GM23338 (cell line): ENCODE data around the gene RXRA. TPM values are rescaled to one million over a fixed set of nuclear protein-coding genes. Genes with fewer than 3 reads are reported as not detected.
A peak's percentile ranks its signal among the peaks of the same experiment; 100 is the strongest.

Experiments used
- ATAC-seq: fragments of 200-7000 bp; cut with Tn5 transposase; 3 replicates; pipeline ENCODE4 v1.9.1; 2020
- DNase-seq: peaks from one replicate; pipeline ENCODE4 v3.0.0-alpha.2; 2015; ENCODE audit warnings: low spot score
- H2AFZ ChIP-seq: fragments of 200-600 bp; sonication (generic); 2 replicates; pipeline ENCODE4 v1.8.0; 2016; ENCODE audit warnings: antibody characterized with exemption, mild to moderate bottlenecking, moderate library complexity
- H3F3A ChIP-seq: fragments of 200-600 bp; sonication (generic); replicated peaks from 2 replicates; pipeline ENCODE4 v1.8.0; 2017; ENCODE audit warnings: antibody characterized with exemption, mixed run types, low read depth
- H3K27ac ChIP-seq: fragments of 200-600 bp; sonication (generic); 2 replicates; pipeline ENCODE4 v1.6.1; 2016; ENCODE audit warnings: low read depth
- H3K27me3 ChIP-seq: fragments of 200-600 bp; sonication (generic); 2 replicates; pipeline ENCODE4 v1.8.0; 2016; ENCODE audit warnings: mild to moderate bottlenecking, mixed run types, moderate library complexity; ENCODE audit not compliant: insufficient read depth
- H3K36me3 ChIP-seq: fragments of 200-600 bp; sonication (generic); 2 replicates; pipeline ENCODE4 v1.8.0; 2016; ENCODE audit warnings: mild to moderate bottlenecking; ENCODE audit not compliant: insufficient read depth
- H3K4me1 ChIP-seq: fragments of 200-600 bp; sonication (generic); 2 replicates; pipeline ENCODE4 v1.8.0; 2016; ENCODE audit warnings: mild to moderate bottlenecking, moderate library complexity; ENCODE audit not compliant: insufficient read depth
- H3K4me2 ChIP-seq: fragments of 200-600 bp; sonication (generic); 2 replicates; pipeline ENCODE4 v1.7.1; 2017; ENCODE audit warnings: mixed run types
- H3K4me3 ChIP-seq: fragments of 200-600 bp; sonication (generic); 2 replicates; pipeline ENCODE4 v1.6.1; 2016; ENCODE audit warnings: mixed run types
- H3K79me2 ChIP-seq: fragments of 200-600 bp; sonication (generic); replicated peaks from 2 replicates; pipeline ENCODE4 v1.8.0; 2017; ENCODE audit warnings: mild to moderate bottlenecking; ENCODE audit not compliant: insufficient read depth
- H3K9me2 ChIP-seq: fragments of 200-600 bp; sonication (generic); 2 replicates; pipeline ENCODE4 v1.8.0; 2017; ENCODE audit not compliant: insufficient read depth
- H4K20me1 ChIP-seq: fragments of 200-600 bp; sonication (generic); replicated peaks from 2 replicates; pipeline ENCODE4 v1.8.0; 2017; ENCODE audit warnings: mild to moderate bottlenecking; ENCODE audit not compliant: insufficient read depth
- H3K27ac Mint-ChIP-seq: 2 replicates; pipeline ENCODE4 v1.8.0; 2020; ENCODE audit warnings: inconsistent platforms, mild to moderate bottlenecking, moderate library complexity, mixed read lengths
- H3K27me3 Mint-ChIP-seq: 3 replicates; pipeline ENCODE4 v1.8.0; 2022; ENCODE audit warnings: low read depth, mild to moderate bottlenecking, moderate library complexity, mixed read lengths, inconsistent platforms; ENCODE audit not compliant: insufficient read depth, poor library complexity
- H3K36me3 Mint-ChIP-seq: 3 replicates; pipeline ENCODE4 v1.8.0; 2021; ENCODE audit warnings: low read depth, mild to moderate bottlenecking, inconsistent platforms, moderate library complexity, mixed read lengths
- H3K4me1 Mint-ChIP-seq: 3 replicates; pipeline ENCODE4 v1.8.0; 2020; ENCODE audit warnings: mild to moderate bottlenecking, inconsistent platforms, mixed read lengths
- H3K4me3 Mint-ChIP-seq: 3 replicates; pipeline ENCODE4 v1.8.0; 2021; ENCODE audit warnings: moderate library complexity, mild to moderate bottlenecking, inconsistent platforms, mixed read lengths
- H3K9me3 Mint-ChIP-seq: 3 replicates; pipeline ENCODE4 v1.8.0; 2020; ENCODE audit warnings: moderate library complexity, mild to moderate bottlenecking, inconsistent platforms, mixed read lengths
- CREB1 ChIP-seq: fragments of 250-450 bp; sonication (Bioruptor Pico); IDR thresholded peaks from 2 replicates; pipeline ENCODE4 v1.5.0; 2020; ENCODE audit warnings: low read depth, mild to moderate bottlenecking, moderate library complexity
- CTCF ChIP-seq, 2 experiments: fragments of 200-600 bp in 1 of 2; sonication (generic) in 1 of 2; conservative IDR thresholded peaks; 2 replicates each; pipeline versions ENCODE4 v1.5.1 to v1.6.1; 2016 to 2017; ENCODE audit warnings: antibody characterized with exemption in 2 of 2, low read depth in 2 of 2, mild to moderate bottlenecking in 2 of 2, moderate library complexity in 1 of 2
- ETS1 ChIP-seq: IDR thresholded peaks from 2 replicates; pipeline ENCODE4 v1.6.1; 2016; ENCODE audit warnings: antibody characterized with exemption
- EZH2phosphoT487 ChIP-seq: fragments of 200-600 bp; sonication (generic); IDR thresholded peaks from one replicate; pipeline ENCODE4 v1.8.1; 2018; ENCODE audit warnings: antibody characterized with exemption; ENCODE audit not compliant: unreplicated experiment
- NANOG ChIP-seq: IDR thresholded peaks from 2 replicates; pipeline ENCODE4 v1.6.1; 2016; ENCODE audit warnings: antibody characterized with exemption, borderline replicate concordance
- POLR2AphosphoS5 ChIP-seq: IDR thresholded peaks from 2 replicates; pipeline ENCODE4 v1.6.1; 2016; ENCODE audit warnings: antibody characterized with exemption, low read depth
- REST ChIP-seq: IDR thresholded peaks from one replicate; pipeline ENCODE4 v1.6.1; 2018; ENCODE audit warnings: antibody characterized with exemption; ENCODE audit not compliant: unreplicated experiment
- STAT1 ChIP-seq: IDR thresholded peaks from one replicate; pipeline ENCODE4 v1.6.1; 2016; ENCODE audit warnings: antibody characterized with exemption; ENCODE audit not compliant: unreplicated experiment
- ZNF331 ChIP-seq: fragments of 250-450 bp; sonication (Bioruptor Pico); IDR thresholded peaks from 2 replicates; pipeline ENCODE4 v1.5.0; 2020; ENCODE audit warnings: low read depth, mild to moderate bottlenecking, moderate library complexity
- polyA plus RNA-seq: library from polyadenylated mRNA; unstranded; fragments of >200 nt; fragmentation: Nextera tagmentation; extraction: Ambion mirVana; gene quantifications from 2 replicates; pipeline ENCODE4 v1.2.1, GENCODE V29; 2016
- total RNA-seq: library from RNA; depleted of rRNA; stranded (reverse); fragments of >200 nt; shearing (Covaris generic); gene quantifications from 2 replicates; pipeline ENCODE4 v1.2.3, GENCODE V29; 2014

The RXRA gene
- total and polyA plus RNA-seq, 2 experiments from 2014 or later = 4.9 to 17.9 TPM

GRCh38 chr9:134412298-134412711, 86.0 kb downstream of the RXRA start:
- Histone ChIP-seq H3K4me3 (no peak overlapping the region), H3F3A (no peaks in the 10 kb centered on the region), H4K20me1 (no peaks in the 10 kb centered on the region), H3K27ac (no peak overlapping the region), H3K9me2 (no peaks in the 10 kb centered on the region), H3K36me3 (no peaks in the 10 kb centered on the region), H3K27me3 (no peaks in the 10 kb centered on the region), H3K79me2 (no peaks in the 10 kb centered on the region), H2AFZ (no peak overlapping the region), H3K4me2 (no peak overlapping the region), H3K4me1 (no peaks in the 10 kb centered on the region)
- H3K9me3 Mint-ChIP-seq = no peaks in the 10 kb centered on the region
- DNase-seq = no peak
- H3K27me3 Mint-ChIP-seq = peaks cover 5% of the 10 kb centered on the region
- no peaks in the 10 kb centered on the region; the same call in 2 of the 3 replicates for H3K36me3 Mint-ChIP-seq
- TF ChIP-seq NANOG = no peak
- TF ChIP-seq ETS1 = no peak
- TF ChIP-seq ZNF331 (CRISPR knock-in tag) = no peak
- TF ChIP-seq POLR2AphosphoS5 = no peak
- TF ChIP-seq REST = no peak
- TF ChIP-seq CTCF (conservative IDR thresholded peaks at IDR 0.05; ENCODE audit: low read depth in 2 of 2) = no peak
- H3K4me3 Mint-ChIP-seq = no peak overlapping the region
- peak; percentile 38 for ATAC-seq
- no peak overlapping the region for H3K27ac Mint-ChIP-seq
- peaks cover 10% of the 10 kb centered on the region for H3K4me1 Mint-ChIP-seq

- Mint-ChIP-seq H3K27ac (peak overlapping the region; percentile 13; the same call in 1 of the 2 replicates), H3K9me3 (no peaks in the 10 kb centered on the region), H3K4me1 (peaks cover 10% of the 10 kb centered on the region), H3K27me3 (peaks cover 3% of the 10 kb centered on the region), H3K36me3 (no peaks in the 10 kb centered on the region; the same call in 2 of the 3 replicates), H3K4me3 (no peak overlapping the region)
- Histone ChIP-seq H4K20me1 (no peaks in the 10 kb centered on the region), H2AFZ (no peak overlapping the region), H3K4me2 (no peak overlapping the region), H3K36me3 (no peaks in the 10 kb centered on the region), H3K4me3 (no peak overlapping the region), H3K79me2 (no peaks in the 10 kb centered on the region), H3K9me2 (no peaks in the 10 kb centered on the region), H3K27me3 (no peaks in the 10 kb centered on the region), H3K27ac (no peak overlapping the region), H3F3A (no peaks in the 10 kb centered on the region), H3K4me1 (no peaks in the 10 kb centered on the region)
- no peak for DNase-seq
- no peak for ATAC-seq
- TF ChIP-seq STAT1 = no peak
- no peak for TF ChIP-seq CREB1
- TF ChIP-seq EZH2phosphoT487 = no peak
- no peak for TF ChIP-seq REST
Observed at GRCh38 chr9:134413112-134413715, 87.0 kb downstream of the RXRA start.
